HL-60 (cell line): Measurements from ENCODE around the gene ITGB3.

Experiments
- DNase-seq, 2 experiments: peaks; one replicate each; pipeline ENCODE4 v3.0.0-alpha.2; 2010 to 2020; ENCODE audit warnings: low read depth in 1 of 2, low spot score in 1 of 2
- H3K27ac ChIP-seq: fragments of 250-450 bp; sonication (Bioruptor Pico); replicated peaks from 2 replicates; pipeline ENCODE4 v1.5.1; 2020; ENCODE audit warnings: mild to moderate bottlenecking, moderate library complexity
- H3K27me3 ChIP-seq: fragments of 250-450 bp; sonication (Bioruptor Pico); 2 replicates; pipeline ENCODE4 v1.5.1; 2021; ENCODE audit warnings: mild to moderate bottlenecking, moderate library complexity; ENCODE audit not compliant: insufficient read depth, poor library complexity, severe bottlenecking
- H3K4me3 ChIP-seq: replicated peaks from 2 replicates; pipeline ENCODE4 v1.5.1; 2011; ENCODE audit warnings: mild to moderate bottlenecking, control low read depth, low read length; ENCODE audit not compliant: insufficient read depth
- CTCF ChIP-seq: IDR thresholded peaks from one replicate; pipeline ENCODE4 v1.5.1; 2011; ENCODE audit warnings: low read length, control low read depth, inconsistent platforms; ENCODE audit not compliant: insufficient read depth
- GABPA ChIP-seq: IDR thresholded peaks from 2 replicates; pipeline ENCODE4 v1.6.1; 2012; ENCODE audit warnings: low read depth
- POLR2AphosphoS5 ChIP-seq: IDR thresholded peaks from 2 replicates; pipeline ENCODE4 v1.6.1; 2012; ENCODE audit warnings: low read depth
- REST ChIP-seq: IDR thresholded peaks from 2 replicates; pipeline ENCODE4 v1.6.1; 2012; ENCODE audit warnings: low read depth; ENCODE audit not compliant: insufficient replicate concordance
- SPI1 ChIP-seq: IDR thresholded peaks from 2 replicates; pipeline ENCODE4 v1.6.1; 2012; ENCODE audit warnings: low read depth, mild to moderate bottlenecking, borderline replicate concordance

ITGB3 gene

GRCh38 chr17:47324224-47325020 is 70.8 kb downstream of the ITGB3 start:
- TF ChIP-seq CTCF (no peak), POLR2AphosphoS5 (no peak), REST (no peak), GABPA (no peak), SPI1 (peak; percentile 15; the same call in 1 of the 2 replicates)
- H3K27ac ChIP-seq: no peak overlapping the region; the same call in 1 of the 2 replicates
- DNase-seq: peak; percentile 40 to 60
- peak overlapping the region; percentile 67 for H3K4me3 ChIP-seq
- H3K27me3 ChIP-seq: peaks cover 5% of the 10 kb centered on the region

GRCh38 chr17:47325176-47325575 is 71.5 kb downstream of the ITGB3 start:
- TF ChIP-seq POLR2AphosphoS5 (no peak), CTCF (no peak), SPI1 (no peak), GABPA (no peak), REST (no peak)
- no peak overlapping the region for H3K27ac ChIP-seq
- H3K4me3 ChIP-seq: no peak overlapping the region
- H3K27me3 ChIP-seq: peaks cover 5% of the 10 kb centered on the region
- DNase-seq: no peak

DNA sequence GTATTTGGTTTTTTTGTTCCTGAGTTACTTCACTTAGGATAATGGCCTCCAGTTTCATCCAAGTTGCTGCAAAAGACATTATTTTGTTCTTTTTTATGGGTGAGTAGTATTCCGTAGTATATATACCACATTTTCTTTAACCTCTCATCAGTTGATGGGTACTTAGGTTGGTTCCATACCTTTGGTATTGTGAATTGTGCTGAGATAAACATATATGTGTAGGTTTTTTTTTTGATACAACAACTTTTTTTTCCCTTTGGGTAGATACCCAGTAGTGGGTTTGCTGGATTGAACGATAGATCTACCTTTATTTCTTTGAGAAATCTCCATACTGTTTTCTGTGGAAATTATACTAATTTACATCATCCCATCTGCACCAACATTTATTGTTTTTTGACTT is 76.9 kb downstream of the ITGB3 start:
- H3K4me3 ChIP-seq: no peak overlapping the region
- no peak for TF ChIP-seq GABPA
- no peak for TF ChIP-seq REST
- TF ChIP-seq SPI1: no peak
- no peak for TF ChIP-seq POLR2AphosphoS5
- no peak for TF ChIP-seq CTCF
- DNase-seq: no peak
- H3K27ac ChIP-seq: no peak overlapping the region
- peaks cover 2% of the 10 kb centered on the region for H3K27me3 ChIP-seq
